Measurements from ENCODE around the gene PTAR1.
A peak's percentile ranks its signal among the peaks of the same experiment; 100 is the strongest.

PTAR1 gene

GRCh38 chr9:69675563-69675962 lies 84.2 kb downstream of the PTAR1 start:
- Histone ChIP-seq H3K4me1 (peaks cover 68% of the 10 kb centered on the region), H3K27me3 (ENCODE audit: low read depth) (no peaks in the 10 kb centered on the region), H3K9me3 (no peaks in the 10 kb centered on the region), H3K36me3 (replicated peaks) (no peaks in the 10 kb centered on the region), H3K4me3 (no peak overlapping the region)
- in situ Hi-C loops (cut with MboI; ENCODE audit: low sequenced_read_pairs), result loop anchor here (10.0 kb wide), 3 partner anchors 79 to 199 kb away; partner anchors contain the start of gene CFAP95
- no peak for DNase-seq (ENCODE audit: low spot score in 2 of 2)

GRCh38 chr9:69674716-69675438 lies 84.9 kb downstream of the PTAR1 start:
- no peaks in the 10 kb centered on the region for H3K27me3 ChIP-seq (ENCODE audit: low read depth)
- no peaks in the 10 kb centered on the region for H3K36me3 ChIP-seq (replicated peaks)
- H3K4me3 ChIP-seq, result no peak overlapping the region
- in situ Hi-C loops (cut with MboI; ENCODE audit: low sequenced_read_pairs), result loop anchor here (10.0 kb wide), 3 partner anchors 80 to 200 kb away; partner anchors contain the start of gene CFAP95
- peak in 1 of 2 experiments; percentile 49 for DNase-seq (ENCODE audit: low spot score in 2 of 2)
- peaks cover 73% of the 10 kb centered on the region for H3K4me1 ChIP-seq
- no peaks in the 10 kb centered on the region for H3K9me3 ChIP-seq

GRCh38 chr9:69674112-69674685 lies 85.6 kb downstream of the PTAR1 start:
- in situ Hi-C loops (cut with MboI; ENCODE audit: low sequenced_read_pairs), result loop anchor here (10.0 kb wide), 3 partner anchors 81 to 201 kb away; partner anchors contain the start of gene CFAP95
- DNase-seq (ENCODE audit: low spot score in 2 of 2), result peak; percentile 40 to 46
- Histone ChIP-seq H3K27me3 (ENCODE audit: low read depth) (no peaks in the 10 kb centered on the region), H3K4me1 (peaks cover 70% of the 10 kb centered on the region), H3K36me3 (replicated peaks) (no peaks in the 10 kb centered on the region), H3K9me3 (no peaks in the 10 kb centered on the region), H3K4me3 (no peak overlapping the region)

- Histone ChIP-seq H3K9me3 (no peaks in the 10 kb centered on the region), H3K4me3 (peak overlapping the region; percentile 48), H3K27me3 (ENCODE audit: low read depth) (no peaks in the 10 kb centered on the region), H3K36me3 (replicated peaks) (no peaks in the 10 kb centered on the region), H3K4me1 (peaks cover 65% of the 10 kb centered on the region)
- peak in 1 of 2 experiments; percentile 91 for DNase-seq (ENCODE audit: low spot score in 2 of 2)
- in situ Hi-C loops (cut with MboI; ENCODE audit: low sequenced_read_pairs), result loop anchor here (10.0 kb wide), 3 partner anchors 82 to 202 kb away; partner anchors contain the start of gene CFAP95
Observed at GRCh38 chr9:69673311-69673640, 86.5 kb downstream of the PTAR1 start.

- H3K4me3 ChIP-seq, result peak overlapping the region; percentile 48
- in situ Hi-C loops (cut with MboI; ENCODE audit: low sequenced_read_pairs), result loop anchor here (10.0 kb wide), 3 partner anchors 82 to 202 kb away; partner anchors contain the start of gene CFAP95
- peaks cover 68% of the 10 kb centered on the region for H3K4me1 ChIP-seq
- H3K9me3 ChIP-seq, result no peaks in the 10 kb centered on the region
- no peaks in the 10 kb centered on the region for H3K36me3 ChIP-seq (replicated peaks)
- H3K27me3 ChIP-seq (ENCODE audit: low read depth), result no peaks in the 10 kb centered on the region
- peak; percentile 91 to 94 for DNase-seq (ENCODE audit: low spot score in 2 of 2)
Observed at GRCh38 chr9:69672596-69673310, 87.1 kb downstream of the PTAR1 start.

GRCh38 chr9:69671879-69672595 lies 87.8 kb downstream of the PTAR1 start, which contains the start of gene APBA1:
APBA1 (minus strand) TSS chr9:69672371.
- in situ Hi-C loops (cut with MboI; ENCODE audit: low sequenced_read_pairs), result loop anchor here (10.0 kb wide), 3 partner anchors 83 to 203 kb away; partner anchors contain the start of gene CFAP95
- peaks cover 69% of the 10 kb centered on the region for H3K4me1 ChIP-seq
- no peaks in the 10 kb centered on the region for H3K27me3 ChIP-seq (ENCODE audit: low read depth)
- no peaks in the 10 kb centered on the region for H3K9me3 ChIP-seq
- DNase-seq (ENCODE audit: low spot score in 2 of 2), result peak; percentile 58 to 80
- H3K4me3 ChIP-seq, result peak within 1 kb of the TSS; percentile 73
- H3K36me3 ChIP-seq (replicated peaks), result no peaks in the 10 kb centered on the region

- Histone ChIP-seq H3K9me3 (no peaks in the 10 kb centered on the region), H3K27me3 (ENCODE audit: low read depth) (no peaks in the 10 kb centered on the region), H3K4me1 (peaks cover 65% of the 10 kb centered on the region), H3K4me3 (peak overlapping the region; percentile 73), H3K36me3 (replicated peaks) (no peaks in the 10 kb centered on the region)
- in situ Hi-C loops (cut with MboI; ENCODE audit: low sequenced_read_pairs), result loop anchor here (10.0 kb wide), 3 partner anchors 83 to 203 kb away; partner anchors contain the start of gene CFAP95
- no peak for DNase-seq (ENCODE audit: low spot score in 2 of 2)
Observed at GRCh38 chr9:69671311-69671878, 88.4 kb downstream of the PTAR1 start.

GRCh38 chr9:69667306-69667705 lies 92.5 kb downstream of the PTAR1 start:
- DNase-seq (ENCODE audit: low spot score in 2 of 2), result peak in 1 of 2 experiments; percentile 78

GRCh38 chr9:69660304-69660703 lies 99.5 kb downstream of the PTAR1 start:
- Histone ChIP-seq H3K9me3 (no peaks in the 10 kb centered on the region), H3K4me3 (no peak overlapping the region), H3K4me1 (peaks cover 12% of the 10 kb centered on the region), H3K36me3 (replicated peaks) (no peaks in the 10 kb centered on the region), H3K27me3 (ENCODE audit: low read depth) (no peaks in the 10 kb centered on the region)
- in situ Hi-C loops (cut with MboI; ENCODE audit: low sequenced_read_pairs), result no loop called here
- no peak for DNase-seq (ENCODE audit: low spot score in 2 of 2)

More at GRCh38 chr9:69667306-69667705, 92.5 kb downstream of the PTAR1 start:
- Histone ChIP-seq H3K36me3 (replicated peaks) (no peaks in the 10 kb centered on the region), H3K4me1 (peaks cover 33% of the 10 kb centered on the region), H3K4me3 (no peak overlapping the region), H3K27me3 (ENCODE audit: low read depth) (no peaks in the 10 kb centered on the region), H3K9me3 (no peaks in the 10 kb centered on the region)
- in situ Hi-C loops (cut with MboI; ENCODE audit: low sequenced_read_pairs), result no loop called here
